DMS114 treated with DMSO at 0.1 percent for 48 hours (cell line): ENCODE results near the gene CCDC12.

Experiments used
- DNase-seq: peaks from one replicate; lab custom pipeline; 2025; ENCODE audit not compliant: unreplicated experiment; lab: John Stamatoyannopoulos, UW

Gene CCDC12

DNA sequence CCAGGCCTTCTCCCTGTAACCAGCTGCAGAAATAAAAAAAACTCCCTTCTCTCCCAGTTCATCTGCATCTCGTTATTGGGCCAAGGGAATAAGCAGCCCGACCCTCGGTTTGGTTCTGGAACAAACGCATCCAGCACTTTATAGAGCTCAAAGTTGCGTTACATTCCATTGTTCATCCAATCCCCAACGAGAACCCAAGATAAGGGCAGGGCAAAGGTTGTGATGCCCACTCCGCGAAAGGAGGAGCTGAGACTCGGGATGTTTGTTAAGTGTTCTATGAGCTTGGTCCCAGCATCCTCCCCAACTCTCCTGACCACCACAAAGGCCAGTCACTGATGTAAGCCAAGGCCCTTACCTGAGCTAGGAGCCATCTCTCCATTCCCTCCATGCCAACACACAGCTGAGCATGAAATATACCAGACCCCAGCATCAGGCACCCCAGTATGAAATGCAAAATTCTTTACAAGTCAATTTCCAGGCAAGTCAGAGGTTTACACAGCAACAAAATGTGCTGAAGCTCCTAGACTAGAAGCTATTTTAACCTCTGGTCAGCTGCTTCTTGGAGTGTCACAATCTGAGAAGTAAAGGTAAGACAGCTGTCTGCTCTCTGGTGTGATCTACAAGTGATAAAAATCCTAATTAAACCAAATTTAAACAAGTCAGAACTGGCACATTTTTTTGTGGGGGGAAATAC lies 17.9 kb downstream of the CCDC12 start:
- no peak for DNase-seq

DNA sequence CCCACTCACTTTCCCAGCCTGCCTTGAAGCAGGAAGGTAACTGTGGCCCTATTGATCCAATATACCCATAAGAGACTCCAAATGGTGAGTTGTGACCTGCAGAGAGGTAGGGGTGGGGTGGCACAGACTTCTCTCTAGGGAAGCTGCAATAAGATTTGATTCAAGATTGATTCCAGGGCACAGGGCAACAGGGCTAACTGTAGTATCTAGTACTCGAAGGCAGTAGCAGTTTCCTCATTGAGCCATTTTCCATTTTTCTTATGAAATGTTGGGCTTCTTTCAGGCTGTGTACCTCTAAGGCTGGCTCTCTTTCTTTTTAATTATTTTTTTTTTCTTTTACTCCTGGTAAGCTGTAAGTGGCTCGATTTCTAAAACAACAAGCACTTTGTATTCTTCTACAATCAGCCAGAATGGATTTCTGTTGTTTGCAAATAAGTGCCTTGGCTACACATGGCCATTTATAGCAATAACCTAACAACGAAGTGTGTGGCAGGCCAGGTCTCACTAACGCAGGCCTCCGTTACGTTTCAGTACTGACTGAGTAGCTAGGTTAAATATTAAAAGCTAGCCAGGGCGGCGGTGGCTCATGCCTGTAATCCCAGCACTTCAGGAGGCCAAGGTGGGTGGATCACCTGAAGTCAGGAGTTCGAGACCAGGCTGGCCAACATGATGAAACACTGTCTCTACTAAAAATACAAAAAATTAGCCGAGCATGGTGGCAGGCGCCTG lies 19.3 kb downstream of the CCDC12 start:
- no peak for DNase-seq

DNA sequence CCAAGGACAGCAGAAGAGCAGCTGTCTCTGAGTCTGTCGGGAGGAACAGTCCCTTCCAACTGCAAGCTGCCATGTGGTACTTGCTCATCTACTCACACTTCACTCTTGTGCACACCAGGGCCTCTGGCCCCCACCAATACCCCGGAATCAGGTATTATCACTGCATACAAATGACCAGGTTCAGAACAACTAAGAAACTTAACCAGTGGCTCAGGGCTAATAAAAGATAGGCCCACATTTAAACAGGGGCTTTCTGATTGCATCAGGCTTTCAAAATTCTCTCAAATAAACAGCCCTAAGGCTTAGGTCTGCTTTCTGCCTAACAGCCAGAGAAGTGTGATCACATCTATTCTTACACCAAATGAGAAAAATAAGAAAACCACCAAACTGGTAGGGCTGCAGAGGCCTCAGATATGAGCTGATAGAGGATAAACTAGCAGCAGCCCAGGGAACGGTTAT lies 20.7 kb downstream of the CCDC12 start:
- no peak for DNase-seq

DNA sequence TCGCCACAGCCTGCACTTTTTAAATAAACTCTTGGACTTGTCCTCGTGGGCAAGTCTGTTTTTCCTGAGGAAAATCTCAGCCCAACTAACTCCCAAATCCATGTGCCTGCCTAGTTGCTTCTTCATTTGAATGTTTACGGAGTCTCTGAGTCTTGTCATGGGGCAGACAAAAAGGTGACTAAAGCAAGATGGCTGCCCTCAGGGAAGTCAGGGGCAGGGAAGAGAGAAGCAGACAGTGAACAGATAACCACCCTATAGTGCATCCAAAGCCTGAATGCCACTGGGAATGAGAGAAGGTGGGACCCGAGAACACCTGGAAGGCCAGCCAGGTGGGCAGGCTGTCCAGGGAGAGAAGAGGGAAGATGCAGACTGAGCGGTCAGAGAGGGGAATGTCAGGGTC lies 21.4 kb downstream of the CCDC12 start:
- DNase-seq, result no peak

DNA sequence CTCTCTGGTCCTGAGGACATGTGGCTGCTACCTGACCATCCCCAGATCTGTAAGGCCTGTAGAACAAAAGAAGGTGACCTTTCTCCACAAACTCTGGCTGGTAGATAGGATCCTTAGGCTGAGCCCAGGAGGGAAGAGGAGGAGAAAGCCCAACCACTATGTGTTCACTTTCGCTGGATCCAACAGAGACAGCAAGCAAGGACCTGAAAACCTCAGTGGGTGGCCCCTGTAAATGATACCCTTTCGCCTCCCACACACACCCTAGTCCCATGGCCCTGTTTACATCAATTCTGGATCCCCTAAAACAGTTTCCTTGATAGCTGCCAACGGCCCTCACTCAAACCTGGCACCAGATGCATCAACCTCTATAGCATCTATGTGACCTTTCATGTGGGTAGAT lies 22.4 kb downstream of the CCDC12 start:
- no peak for DNase-seq

DNA sequence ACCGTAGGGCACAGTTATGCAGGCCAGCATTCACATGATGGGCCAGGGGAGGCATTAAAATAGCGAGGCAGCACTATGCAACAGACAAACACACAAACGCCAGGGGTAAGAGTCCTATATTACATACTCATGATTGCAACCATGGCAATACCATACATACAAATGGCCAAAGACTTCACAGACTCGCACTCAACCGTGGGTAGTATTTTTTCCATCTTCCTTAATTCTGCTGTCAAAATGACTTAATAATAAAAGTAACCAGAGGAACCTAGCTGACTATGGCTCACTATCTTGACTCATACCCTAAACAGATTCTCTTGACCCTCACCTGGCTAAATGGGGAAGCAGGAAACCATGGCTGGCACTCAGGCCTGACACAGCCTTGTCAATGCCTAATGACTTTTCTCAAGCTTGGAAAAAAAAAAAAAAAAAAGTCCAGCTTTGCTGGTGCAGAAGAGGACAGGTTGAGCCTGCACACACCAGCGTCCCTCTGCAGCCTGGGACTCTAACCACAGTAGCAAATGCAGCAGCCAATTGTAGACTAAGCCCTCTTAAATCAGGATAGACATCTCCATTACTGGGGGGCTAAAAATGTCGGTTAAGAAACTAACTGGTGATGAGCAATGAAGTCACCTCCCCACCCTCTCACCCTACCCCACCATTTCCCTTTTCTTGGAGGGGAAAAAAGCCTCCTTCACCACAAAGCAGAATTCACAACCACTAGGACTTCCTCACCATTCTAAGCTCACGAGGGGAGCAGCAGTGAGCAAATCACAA lies 23.1 kb downstream of the CCDC12 start:
- no peak for DNase-seq

DNA sequence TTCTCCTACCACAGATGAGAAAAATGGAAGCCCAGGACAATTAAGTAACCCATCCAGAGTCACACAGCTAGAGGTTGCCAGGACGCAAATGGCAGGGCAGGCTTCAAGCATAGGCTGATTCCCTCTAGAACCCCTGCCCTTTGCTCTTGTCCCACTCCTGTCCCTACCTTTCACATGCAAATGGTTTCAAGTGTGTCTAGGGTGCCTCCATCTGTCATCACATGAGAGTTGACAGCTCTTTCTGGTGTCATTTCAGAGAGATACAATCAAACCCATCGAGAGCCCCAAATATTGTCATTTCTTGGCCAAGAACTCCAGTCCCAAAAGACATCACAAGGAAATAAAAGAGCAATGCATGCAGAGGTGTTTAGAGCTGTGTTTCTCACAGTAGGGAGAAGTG lies 23.7 kb downstream of the CCDC12 start:
- no peak for DNase-seq

DNA sequence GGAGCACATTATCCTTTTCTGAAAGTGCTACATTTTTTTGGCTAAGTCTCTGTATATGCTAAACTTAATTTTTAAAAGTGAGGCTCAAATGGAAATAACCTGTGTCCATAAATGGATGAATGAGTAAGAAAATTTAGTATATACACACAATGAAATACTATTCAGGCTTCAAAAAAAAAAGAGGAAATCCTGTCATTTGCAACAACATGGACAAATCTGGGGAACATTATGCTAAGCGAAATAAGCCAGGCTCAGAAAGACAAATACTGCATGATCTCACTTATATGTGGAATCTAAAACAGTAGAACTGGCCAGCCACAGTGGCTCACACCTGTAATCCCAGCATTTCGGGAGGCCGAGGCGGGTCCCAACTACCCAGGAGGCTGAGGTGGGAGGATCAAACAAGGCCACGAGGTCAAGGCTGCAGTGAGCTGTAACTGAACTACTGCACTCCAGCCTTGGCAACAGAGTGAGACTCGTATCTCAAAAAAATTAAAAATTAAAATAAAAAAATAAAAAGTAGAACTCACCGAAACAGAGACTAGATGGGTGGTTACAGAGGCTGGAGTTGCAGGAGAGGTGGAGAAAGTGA lies 25.8 kb downstream of the CCDC12 start:
- DNase-seq, result no peak

DNA sequence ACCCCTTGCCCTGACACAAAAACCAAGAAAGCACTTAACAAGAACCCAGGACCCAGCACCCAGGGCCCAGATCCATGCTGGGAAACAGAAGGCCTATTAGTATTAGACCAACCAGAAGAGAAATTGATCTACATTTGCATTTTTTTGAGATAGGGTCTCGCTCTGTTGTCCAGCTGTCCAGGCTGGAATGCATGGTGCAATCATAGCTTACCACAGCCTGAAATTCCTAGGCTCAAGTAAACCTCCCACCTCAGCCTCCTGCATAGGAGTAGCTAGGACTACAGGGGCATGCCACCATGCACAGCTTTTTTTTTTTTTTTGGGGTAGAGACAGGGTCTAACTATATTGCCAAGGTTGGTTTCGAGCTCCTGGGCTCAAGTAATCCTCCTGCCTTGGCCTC lies 26.4 kb downstream of the CCDC12 start:
- no peak for DNase-seq

DNA sequence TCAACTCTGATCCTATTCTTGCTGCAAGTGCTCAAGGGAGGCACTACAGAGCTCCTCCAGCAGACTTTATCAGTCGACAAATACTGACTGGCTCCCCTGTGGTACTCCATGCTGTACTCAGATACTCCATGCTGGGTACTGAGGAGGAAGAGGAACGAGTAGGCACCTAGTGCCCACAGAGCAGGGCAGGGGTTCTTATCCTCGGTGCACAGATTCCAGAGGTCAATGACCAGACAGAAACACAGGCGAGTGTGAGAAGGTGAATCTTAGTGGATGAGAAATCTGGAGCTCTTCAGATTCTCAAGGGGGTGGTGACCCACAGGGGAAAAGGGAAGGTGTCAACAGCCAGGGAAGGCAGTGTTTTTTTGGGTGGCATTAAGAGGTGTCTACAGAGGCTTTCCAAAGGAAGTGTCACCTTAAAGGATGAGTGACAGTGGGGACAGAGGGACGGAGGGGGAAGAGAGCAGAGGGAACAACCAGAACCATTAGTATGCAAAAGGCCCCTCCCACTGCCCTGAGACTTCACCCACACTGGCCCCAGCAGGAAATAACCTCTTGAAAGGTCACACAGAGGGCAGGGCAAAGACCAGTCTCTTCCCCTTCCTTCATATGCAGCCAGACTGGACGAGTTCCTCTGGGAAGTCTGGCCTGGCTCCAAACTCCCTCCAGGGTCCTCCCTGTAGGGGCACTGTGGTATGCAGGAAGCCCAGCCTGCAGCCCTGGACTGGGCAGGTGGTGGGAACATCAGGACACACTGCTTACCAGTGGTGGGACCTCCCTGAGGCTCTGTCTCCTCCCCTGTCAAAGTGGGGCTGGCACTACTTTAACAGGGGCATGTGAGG lies 27.5 kb downstream of the CCDC12 start:
- DNase-seq, result no peak

DNA sequence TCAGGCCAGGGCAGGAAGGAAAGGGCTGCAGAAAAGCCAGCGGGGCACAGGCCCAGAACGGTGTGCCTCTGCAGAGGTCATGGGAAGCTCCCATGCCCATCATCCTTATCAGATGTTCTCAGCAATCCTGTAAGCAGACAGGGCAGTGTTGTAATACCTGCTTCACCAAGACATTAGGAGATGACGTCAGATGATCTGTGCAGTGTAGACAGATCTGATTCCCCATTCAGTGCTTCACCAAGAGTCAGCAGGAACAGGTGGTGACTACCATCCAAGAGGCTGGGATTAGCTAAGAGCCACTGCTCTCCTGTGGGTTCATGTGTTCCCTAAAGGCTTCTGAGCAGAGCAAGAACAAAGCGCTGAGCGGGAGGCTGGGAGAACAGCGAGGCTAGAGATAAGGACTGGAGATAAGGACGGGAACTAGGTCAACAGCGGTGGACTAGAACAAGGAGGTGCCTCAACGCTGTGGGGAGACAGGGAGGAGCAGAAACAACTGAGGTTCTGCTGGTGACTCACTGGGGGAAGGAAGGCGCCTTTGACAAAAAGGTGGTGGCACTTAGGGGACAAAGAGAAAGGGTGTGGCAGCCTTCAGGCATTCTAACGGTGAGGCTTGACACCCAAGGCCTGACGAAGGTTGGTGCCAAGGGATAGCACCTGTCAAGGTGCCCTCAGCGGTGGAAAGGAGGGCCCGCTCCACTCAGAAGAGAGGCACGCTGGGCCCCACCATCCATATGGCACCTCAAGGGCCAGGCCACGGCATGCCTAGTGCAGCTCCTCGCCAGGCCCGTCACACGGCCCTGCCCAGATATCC lies 28.4 kb downstream of the CCDC12 start:
- DNase-seq, result no peak

DNA sequence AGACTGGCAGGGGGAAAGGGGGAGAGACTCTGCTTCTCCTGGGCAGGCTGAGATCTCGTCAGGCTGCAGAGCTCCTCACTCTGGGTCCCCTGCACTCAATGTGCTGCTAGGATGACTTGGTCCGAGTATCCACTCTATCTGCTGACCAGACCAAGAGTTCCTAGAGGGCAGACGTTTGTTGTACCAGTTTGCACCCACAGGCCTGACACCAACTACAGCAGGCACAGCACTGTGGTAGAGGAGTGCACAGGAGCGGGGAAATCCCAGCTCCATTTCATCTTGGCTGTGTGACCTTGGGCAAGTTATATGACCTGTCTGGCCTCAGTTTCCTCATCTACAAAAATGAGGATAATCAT lies 29.0 kb downstream of the CCDC12 start:
- DNase-seq, result no peak

DNA sequence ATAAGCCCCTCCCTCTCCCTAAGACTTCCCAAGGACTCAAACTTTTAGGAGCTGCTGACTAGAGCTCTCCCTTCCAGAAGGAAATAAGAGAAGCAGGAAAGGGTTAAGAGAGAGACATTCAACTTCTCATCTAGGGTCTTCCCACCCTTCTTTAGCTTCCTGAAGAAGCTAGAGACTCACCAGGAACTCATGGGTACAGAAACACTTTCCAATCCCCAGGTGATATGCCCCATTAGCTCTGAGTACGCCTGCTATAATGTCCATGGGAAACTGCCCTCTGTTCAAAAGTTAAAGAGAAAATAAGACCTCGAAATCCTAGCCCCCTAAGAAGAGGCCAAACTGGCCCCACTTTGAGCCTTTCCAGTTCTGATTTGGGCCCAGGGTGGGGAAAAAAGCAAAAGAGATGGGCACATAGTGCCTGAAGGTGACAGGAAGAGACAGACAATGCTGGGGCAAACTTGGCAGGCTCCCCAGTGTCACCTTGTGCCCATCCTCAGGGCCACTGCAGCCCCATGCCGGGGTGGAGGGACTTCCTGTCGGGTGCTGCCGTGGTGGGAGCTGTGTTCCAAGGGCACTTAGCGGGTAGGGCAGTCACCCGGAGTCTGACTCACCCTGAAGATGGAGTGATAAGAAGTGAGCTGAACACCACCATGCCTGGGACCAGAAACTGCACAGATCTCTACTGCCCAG lies 29.5 kb downstream of the CCDC12 start:
- DNase-seq, result no peak

DNA sequence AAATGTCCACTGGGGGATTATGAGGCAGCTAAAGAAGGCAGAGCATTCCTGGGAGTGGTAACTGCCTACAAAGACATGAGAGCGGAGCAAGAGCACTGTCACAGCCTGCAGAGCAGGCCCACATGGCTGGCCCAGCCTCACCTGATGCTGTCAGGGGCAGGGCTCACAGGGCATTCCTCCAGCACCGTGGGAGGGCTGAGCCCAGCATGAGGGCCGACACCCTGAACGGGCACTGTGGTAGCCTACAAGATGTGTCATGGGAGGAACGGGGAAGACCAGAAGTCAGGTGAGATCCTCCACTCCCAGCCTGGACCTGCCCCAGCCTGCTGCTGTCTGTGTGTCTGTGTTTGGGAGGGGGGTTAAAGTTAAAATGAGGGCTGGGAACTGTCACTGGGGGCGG lies 30.1 kb downstream of the CCDC12 start:
- DNase-seq, result no peak

DNA sequence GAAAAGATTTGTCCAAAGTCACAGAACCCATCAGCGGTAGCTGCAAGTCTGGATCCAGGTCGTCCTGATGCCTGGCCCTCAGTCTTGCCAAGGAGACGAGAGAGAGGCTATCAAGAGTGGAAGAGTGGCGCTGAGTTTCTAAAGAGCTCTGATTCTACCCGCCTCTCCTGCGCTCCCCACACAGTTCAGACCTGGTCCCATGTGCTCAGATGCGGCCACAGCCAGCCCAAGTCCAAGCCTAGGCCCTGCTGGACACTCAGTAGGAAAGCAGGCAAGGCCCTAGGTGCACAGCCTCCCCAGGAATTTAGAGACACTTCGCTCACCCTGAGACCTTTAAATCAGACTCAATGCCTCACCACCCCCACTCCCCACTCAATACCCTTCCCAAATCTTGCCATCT lies 32.4 kb downstream of the CCDC12 start:
- no peak for DNase-seq

DNA sequence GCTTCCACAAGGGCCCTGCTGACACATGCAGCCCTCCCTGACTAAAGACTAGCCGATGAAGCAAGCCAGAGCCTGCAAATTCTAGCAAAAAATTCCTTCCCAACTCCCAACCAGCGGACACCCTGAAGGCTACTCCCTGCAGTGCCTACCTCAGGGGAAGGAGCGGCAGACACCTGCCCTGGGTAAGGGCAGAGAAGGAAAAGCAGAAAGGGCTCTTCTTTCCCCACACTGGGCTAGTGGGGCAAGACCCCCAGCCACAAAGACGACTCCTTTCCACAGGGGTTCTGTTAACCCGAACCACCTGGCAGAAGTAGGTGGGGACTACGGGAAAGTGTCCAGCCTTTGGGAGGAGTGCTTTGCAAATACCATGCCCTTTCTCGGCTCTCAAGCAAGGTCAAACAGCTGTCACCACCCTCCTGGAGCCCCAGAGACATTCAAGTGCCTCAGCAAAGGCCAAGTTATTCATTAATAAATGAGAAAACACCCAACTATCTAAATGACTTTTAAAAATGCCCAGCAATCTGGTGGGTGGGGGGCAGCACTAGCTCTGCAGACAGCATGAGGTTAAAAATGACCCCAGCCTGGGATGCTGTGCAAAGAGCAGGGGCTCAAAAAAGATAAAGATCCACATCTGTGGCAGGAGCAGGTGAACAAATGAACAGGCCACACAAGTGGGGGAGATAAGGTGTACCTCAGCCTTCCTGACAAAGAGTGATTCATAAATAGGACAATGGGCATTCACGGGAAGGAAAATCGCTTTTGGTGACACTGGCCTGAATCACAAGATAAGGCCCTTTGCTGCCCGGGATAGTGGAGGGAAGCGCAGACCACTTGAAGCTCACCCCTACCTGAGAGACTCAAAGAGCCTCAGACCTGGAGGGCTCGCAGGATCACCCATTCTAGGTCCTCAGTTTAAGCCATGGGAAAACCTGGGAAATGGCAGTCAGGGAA lies 33.0 kb downstream of the CCDC12 start:
- no peak for DNase-seq

DNA sequence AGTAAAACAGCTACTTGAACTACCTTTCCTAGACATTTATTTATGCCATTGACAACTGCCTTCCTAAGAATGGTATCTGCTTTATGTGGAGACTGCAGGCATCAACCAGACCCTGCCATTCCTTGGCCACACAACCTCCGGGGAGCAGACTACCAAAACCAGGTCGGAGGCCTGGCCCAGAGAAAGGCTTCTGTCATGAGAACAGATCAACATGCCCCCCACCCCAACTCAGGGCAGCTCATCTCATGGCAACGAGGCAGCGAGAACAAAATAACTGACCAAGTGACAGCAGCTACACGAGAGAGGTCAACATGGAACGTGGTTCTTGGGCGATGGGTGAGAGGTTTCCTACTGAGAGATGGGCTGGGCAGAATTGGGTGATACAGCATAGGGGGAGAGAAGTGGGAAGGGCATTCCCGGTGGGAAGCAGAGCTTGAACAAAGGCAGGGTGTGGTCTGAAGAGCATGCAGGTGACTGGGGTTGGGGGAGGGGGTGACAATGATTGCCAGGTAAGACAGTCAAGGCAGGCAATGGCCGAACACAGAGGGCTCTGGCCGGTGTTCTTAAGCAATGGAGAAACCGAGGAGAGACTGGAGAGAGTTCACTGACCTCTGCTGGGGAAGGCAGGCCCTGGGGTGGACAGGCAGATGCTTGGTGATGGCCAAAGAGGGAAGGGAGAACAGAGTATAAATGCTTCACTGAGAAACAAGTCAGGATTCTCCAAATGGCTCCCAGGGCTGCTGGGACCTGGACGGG lies 33.9 kb downstream of the CCDC12 start:
- no peak for DNase-seq

DNA sequence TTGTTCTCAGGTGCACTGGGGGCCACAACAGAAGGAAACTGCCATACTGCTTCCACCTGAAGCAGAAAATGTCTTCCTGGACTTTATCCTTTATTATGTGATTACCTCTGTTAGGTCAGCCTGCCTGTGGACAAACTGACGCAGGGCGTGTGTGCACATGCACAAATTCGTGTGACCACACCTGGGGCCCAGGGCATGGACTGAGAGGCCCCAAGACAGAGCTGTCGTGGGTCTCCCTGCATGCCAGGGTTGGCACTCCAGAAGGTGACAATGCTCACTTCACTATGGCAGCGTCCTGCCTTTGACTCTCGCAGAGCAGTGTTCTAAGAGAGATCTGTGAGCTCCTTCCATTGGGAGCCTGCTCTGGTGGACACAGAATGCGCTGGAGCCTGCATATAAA lies 34.5 kb downstream of the CCDC12 start:
- DNase-seq, result no peak
